ENCODE results near the gene CDC14A.

DNA sequence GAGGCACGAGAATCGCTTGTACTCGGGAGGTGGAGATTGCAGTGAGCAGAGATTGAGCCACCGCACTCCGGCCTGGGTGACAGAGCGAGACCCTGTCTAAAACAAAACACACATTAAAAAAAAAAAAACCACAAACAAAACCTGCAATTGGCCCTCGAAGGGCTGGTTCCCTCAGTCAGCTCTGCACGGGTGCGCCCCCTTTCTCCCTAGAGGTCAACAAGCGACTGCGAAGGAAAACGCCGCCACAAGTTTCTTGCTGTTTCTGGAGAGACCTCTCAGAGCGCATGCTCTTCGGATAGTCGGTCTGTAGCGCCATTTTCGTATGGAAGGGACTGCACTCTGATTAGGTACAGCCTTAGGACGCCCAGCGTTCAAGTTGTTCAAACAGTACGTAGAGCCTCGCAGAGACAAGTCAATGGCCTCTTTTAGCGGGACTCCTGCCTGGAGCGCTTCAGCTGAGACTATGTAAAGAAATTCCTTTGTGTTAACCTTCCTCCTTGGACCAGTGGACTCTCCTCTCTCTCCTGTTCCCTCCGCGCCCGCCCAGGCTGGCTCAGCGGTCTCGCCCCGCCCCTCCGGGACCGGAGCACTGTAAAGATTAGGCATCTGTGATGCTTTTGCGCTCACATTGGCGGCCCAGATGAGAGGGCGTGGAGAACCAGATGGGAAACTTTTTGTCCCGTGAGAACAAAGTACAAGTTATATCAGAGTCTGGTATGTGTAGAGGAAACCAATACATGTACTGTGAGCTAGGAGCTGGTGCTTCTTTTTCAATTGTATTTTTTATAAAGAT, 1.0 kb upstream of the CDC14A start:
- TF ChIP-seq, protein P1, sequence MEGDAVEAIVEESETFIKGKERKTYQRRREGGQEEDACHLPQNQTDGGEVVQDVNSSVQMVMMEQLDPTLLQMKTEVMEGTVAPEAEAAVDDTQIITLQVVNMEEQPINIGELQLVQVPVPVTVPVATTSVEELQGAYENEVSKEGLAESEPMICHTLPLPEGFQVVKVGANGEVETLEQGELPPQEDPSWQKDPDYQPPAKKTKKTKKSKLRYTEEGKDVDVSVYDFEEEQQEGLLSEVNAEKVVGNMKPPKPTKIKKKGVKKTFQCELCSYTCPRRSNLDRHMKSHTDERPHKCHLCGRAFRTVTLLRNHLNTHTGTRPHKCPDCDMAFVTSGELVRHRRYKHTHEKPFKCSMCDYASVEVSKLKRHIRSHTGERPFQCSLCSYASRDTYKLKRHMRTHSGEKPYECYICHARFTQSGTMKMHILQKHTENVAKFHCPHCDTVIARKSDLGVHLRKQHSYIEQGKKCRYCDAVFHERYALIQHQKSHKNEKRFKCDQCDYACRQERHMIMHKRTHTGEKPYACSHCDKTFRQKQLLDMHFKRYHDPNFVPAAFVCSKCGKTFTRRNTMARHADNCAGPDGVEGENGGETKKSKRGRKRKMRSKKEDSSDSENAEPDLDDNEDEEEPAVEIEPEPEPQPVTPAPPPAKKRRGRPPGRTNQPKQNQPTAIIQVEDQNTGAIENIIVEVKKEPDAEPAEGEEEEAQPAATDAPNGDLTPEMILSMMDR (conservative IDR thresholded peaks at IDR 0.05; ENCODE audit: low read depth, low read length): peak; percentile 40
- TF ChIP-seq EZH2 (IDR thresholded peaks at IDR 0.05; ENCODE audit: borderline replicate concordance, low read depth, low read length, poor library complexity, severe bottlenecking): no peak
